ENCODE measurements around the gene MECP2. TPM values are rescaled to one million over a fixed set of nuclear protein-coding genes. Genes with fewer than 3 reads are reported as not detected.

The MECP2 gene
- total RNA-seq, 4 donors from 2014 or later, result 47.7 to 93.3 (median 61.1) TPM

GRCh38 chrX:154019633-154020528 is 77.6 kb downstream of the MECP2 start, which contains the start of gene IRAK1:
IRAK1 (minus strand) TSS chrX:154019902; CDS start chrX:154019812, 90 bp downstream.
- TF ChIP-seq CTCF (IDR thresholded peaks at IDR 0.05) (no peak), POLR2A (IDR thresholded peaks at IDR 0.05) (peak in 1 of 2 donors; percentile 48)
- Histone ChIP-seq H3K36me3 (no peaks in the 10 kb centered on the region), H3K4me1 (peaks cover 9 to 29% of the 10 kb centered on the region in 2 donors), H3K27me3 (no peaks in the 10 kb centered on the region), H3K4me3 (replicated peaks in 1 of 3) (peak within 1 kb of the TSS in 1 of 3 donors; percentile 35), H3K9me3 (no peaks in the 10 kb centered on the region), H3K27ac (peak within 1 kb of the TSS; percentile 65 to 77 (median 68))
- WGBS, 2 donors, result no CpG with 5 or more reads among the region's 99 CpGs
- DNase-seq, result peak; percentile 48 to 49
- intact Hi-C loops (cut with DNase I), result no loop called here

GRCh38 chrX:154019061-154019621 is 78.4 kb downstream of the MECP2 start:
- TF ChIP-seq CTCF (IDR thresholded peaks at IDR 0.05) (no peak), POLR2A (IDR thresholded peaks at IDR 0.05) (no peak)
- Histone ChIP-seq H3K27me3 (no peaks in the 10 kb centered on the region), H3K4me1 (peaks cover 9 to 29% of the 10 kb centered on the region in 2 donors), H3K9me3 (no peaks in the 10 kb centered on the region), H3K4me3 (replicated peaks in 1 of 3) (peak overlapping the region in 1 of 3 donors; percentile 35), H3K27ac (peak overlapping the region in 2 of 3 donors; percentile 12 to 54), H3K36me3 (no peaks in the 10 kb centered on the region)
- WGBS, 2 donors, result 4% methylated on average over 7 of the region's 45 CpGs; no CpG with 5 or more reads in 1 of the 2 donors
- no peak for DNase-seq
- intact Hi-C loops (cut with DNase I), result no loop called here

- Histone ChIP-seq H3K4me3 (replicated peaks in 1 of 3) (peak overlapping the region in 1 of 3 donors; percentile 35), H3K27me3 (no peaks in the 10 kb centered on the region), H3K36me3 (no peaks in the 10 kb centered on the region), H3K9me3 (no peaks in the 10 kb centered on the region), H3K4me1 (peaks cover 9 to 27% of the 10 kb centered on the region in 2 donors), H3K27ac (peak overlapping the region in 2 of 3 donors; percentile 12 to 54)
- DNase-seq, result no peak
- TF ChIP-seq CTCF (IDR thresholded peaks at IDR 0.05) (no peak), POLR2A (IDR thresholded peaks at IDR 0.05) (no peak)
- 86% methylated on average over 11 of the region's 15 CpGs; no CpG with 5 or more reads in 1 of the 2 donors for WGBS, 2 donors
- intact Hi-C loops (cut with DNase I), result no loop called here
Observed at GRCh38 chrX:154018518-154019060, 78.9 kb downstream of the MECP2 start.

- no peak for TF ChIP-seq POLR2A (IDR thresholded peaks at IDR 0.05)
- peaks cover 9 to 20% of the 10 kb centered on the region in 2 donors for H3K4me1 ChIP-seq
- H3K27ac ChIP-seq, result no peak overlapping the region
- intact Hi-C loops (cut with DNase I), result no loop called here
- H3K9me3 ChIP-seq, result no peaks in the 10 kb centered on the region
- WGBS, 2 donors, result 67 to 81% methylated on average over 4 to 7 of the region's 26 CpGs
- no peak for DNase-seq
- H3K27me3 ChIP-seq, result no peaks in the 10 kb centered on the region
- H3K36me3 ChIP-seq, result no peaks in the 10 kb centered on the region
- H3K4me3 ChIP-seq (replicated peaks in 1 of 3), result no peak overlapping the region
Observed at GRCh38 chrX:154017766-154018517, 79.6 kb downstream of the MECP2 start.

All from thyroid gland (tissue), 4 donors.